Panc1 (cell line): ENCODE results near the gene STK26. TPM values are rescaled to one million over a fixed set of nuclear protein-coding genes. Genes with fewer than 3 reads are reported as not detected.

Experiments
- ATAC-seq: fragments of 200-7000 bp; cut with Tn5 transposase; 2 replicates; pipeline ENCODE4 v1.9.1; 2020; ENCODE audit warnings: mild to moderate bottlenecking, moderate library complexity
- BruUV-seq: library from RNA; stranded (reverse); fragments of 400-500 nt; replicated peaks from 2 replicates; lab custom pipeline; 2021; lab: Mats Ljungman, UMichigan
- CTCF ChIA-PET: fragments of 300-600 bp; sonication (Branson Sonifier 250); formaldehyde crosslinking; loops from one replicate; lab custom pipeline; 2022; ENCODE audit warnings: antibody characterized with exemption; lab: Charles Lee
- POLR2A ChIA-PET: fragments of 300-600 bp; sonication (Branson Sonifier 250); formaldehyde crosslinking; loops from one replicate; lab custom pipeline; 2022; ENCODE audit warnings: antibody characterized with exemption; lab: Charles Lee
- DNase-seq: peaks from one replicate; pipeline ENCODE4 v3.0.0-alpha.2; 2010; ENCODE audit warnings: low read depth, low spot score
- H3K27ac ChIP-seq: 2 replicates; pipeline ENCODE4 v1.5.1; 2011; ENCODE audit warnings: mild to moderate bottlenecking, low read length, inconsistent platforms
- H3K27me3 ChIP-seq: fragments of 200-500 bp; sonication (Bioruptor generic); 2 replicates; pipeline ENCODE4 v1.6.0; 2014; ENCODE audit warnings: low read length, inconsistent platforms; ENCODE audit not compliant: control insufficient read depth, insufficient read depth
- H3K36me3 ChIP-seq: fragments of 200-500 bp; sonication (Bioruptor generic); 2 replicates; pipeline ENCODE4 v1.5.1; 2014; ENCODE audit warnings: inconsistent platforms, mild to moderate bottlenecking, low read length, moderate library complexity; ENCODE audit not compliant: control insufficient read depth, insufficient read depth
- H3K4me1 ChIP-seq: 2 replicates; pipeline ENCODE4 v1.5.1; 2011; ENCODE audit warnings: inconsistent platforms, mild to moderate bottlenecking, low read length, moderate library complexity; ENCODE audit not compliant: control insufficient read depth, insufficient read depth
- H3K4me3 ChIP-seq, 2 experiments: 2 replicates each; pipeline ENCODE4 v1.5.1; 2011 to 2012; ENCODE audit warnings: low read depth in 2 of 2, low read length in 2 of 2, mild to moderate bottlenecking in 2 of 2, inconsistent platforms in 1 of 2, moderate library complexity in 1 of 2
- H3K9me3 ChIP-seq: fragments of 200-500 bp; sonication (Bioruptor generic); 2 replicates; pipeline ENCODE4 v1.5.1; 2014; ENCODE audit warnings: low read depth, mild to moderate bottlenecking, inconsistent platforms, low read length, moderate library complexity; ENCODE audit not compliant: control insufficient read depth, insufficient read depth
- CTCF ChIP-seq: fragments of 450-650 bp; IDR thresholded peaks from 2 replicates; pipeline ENCODE4 v1.5.1; 2017; ENCODE audit warnings: mild to moderate bottlenecking
- POLR2AphosphoS5 ChIP-seq: IDR thresholded peaks from 2 replicates; pipeline ENCODE4 v1.6.1; 2012; ENCODE audit warnings: mild to moderate bottlenecking, low read depth, low read length, moderate library complexity
- REST ChIP-seq, 2 experiments: IDR thresholded peaks; 2 replicates each; pipeline ENCODE4 v1.6.1; 2011 to 2012; ENCODE audit warnings: low read depth in 2 of 2, control low read depth in 1 of 2, low read length in 1 of 2, mild to moderate bottlenecking in 1 of 2, moderate library complexity in 1 of 2; ENCODE audit not compliant: insufficient read depth in 1 of 2
- SIN3A ChIP-seq: IDR thresholded peaks from 2 replicates; pipeline ENCODE4 v1.6.1; 2012; ENCODE audit warnings: low read depth, mild to moderate bottlenecking, low read length, moderate library complexity, borderline replicate concordance; ENCODE audit not compliant: insufficient read depth
- TCF7L2 ChIP-seq: IDR thresholded peaks from 2 replicates; pipeline ENCODE4 v1.6.1; 2011; ENCODE audit warnings: mild to moderate bottlenecking, low read depth, low read length, inconsistent platforms
- in situ Hi-C: cut with HindIII; loops from 2 replicates; pipeline ENCODE4 v1.10.0; 2016; ENCODE audit warnings: low sequenced_read_pairs, low pct_unique_long_range_greater_than_20kb
- intact Hi-C: fragments of 100-400 bp; cut with micrococcal nuclease; formaldehyde crosslinking; loops from one replicate; pipeline ENCODE4 v1.10.0; 2022; ENCODE audit not compliant: unreplicated experiment
- total RNA-seq: library from RNA; stranded (reverse); gene quantifications from one replicate; pipeline ENCODE4 v1.2.1, GENCODE V29; 2021; ENCODE audit not compliant: unreplicated experiment

STK26 gene
- total RNA-seq, 1 experiment from 2014 or later = 44.2 TPM

GRCh38 chrX:132016628-132017430, 6.3 kb upstream of the STK26 start:
- POLR2A ChIA-PET = no interaction called here
- no peaks in the 10 kb centered on the region for H3K9me3 ChIP-seq
- no peak overlapping the region for H3K4me3 ChIP-seq
- DNase-seq (no peak), ATAC-seq (no peak)
- intact Hi-C loops (no loop called here), in situ Hi-C loops (no loop called here)
- CTCF ChIA-PET = no interaction called here
- no peaks in the 10 kb centered on the region for H3K4me1 ChIP-seq
- TF ChIP-seq CTCF (no peak), REST (IDR thresholded peaks at IDR 0.05; ENCODE audit: insufficient read depth in 1 of 2, low read depth in 2 of 2, low read length in 1 of 2) (no peak), POLR2AphosphoS5 (no peak), TCF7L2 (no peak), SIN3A (no peak)
- no TSS peak for BruUV-seq
- no peak overlapping the region for H3K27ac ChIP-seq
- no peaks in the 10 kb centered on the region for H3K36me3 ChIP-seq
- H3K27me3 ChIP-seq = no peaks in the 10 kb centered on the region; the same call in 1 of the 2 replicates

GRCh38 chrX:132017431-132018185, 5.5 kb upstream of the STK26 start:
- H3K27ac ChIP-seq = no peak overlapping the region
- H3K27me3 ChIP-seq = no peaks in the 10 kb centered on the region; the same call in 1 of the 2 replicates
- CTCF ChIA-PET = no interaction called here
- intact Hi-C loops = no loop called here
- peaks cover 4% of the 10 kb centered on the region; the same call in 1 of the 2 replicates for H3K4me1 ChIP-seq
- DNase-seq (no peak), ATAC-seq (no peak)
- peak in 1 of 2 experiments; percentile 27; a peak in 1 of 4 replicates for TF ChIP-seq REST (IDR thresholded peaks at IDR 0.05; ENCODE audit: insufficient read depth in 1 of 2, low read depth in 2 of 2, low read length in 1 of 2)
- TF ChIP-seq POLR2AphosphoS5 = no peak
- H3K4me3 ChIP-seq = no peak overlapping the region
- no peaks in the 10 kb centered on the region for H3K36me3 ChIP-seq
- in situ Hi-C loops = no loop called here
- no TSS peak for BruUV-seq
- no peaks in the 10 kb centered on the region for H3K9me3 ChIP-seq
- POLR2A ChIA-PET = no interaction called here
